ENCODE measurements around the gene SERPINA5.
"Not testable (repeated sequence)": the region's sequence is repeated elsewhere in the genome, so short reads cannot be mapped to it uniquely, and the experiment has no call there.

SERPINA5 gene

GRCh38 chr14:94574336-94574735 lies 6.9 kb upstream of the SERPINA5 start:
- H3K27ac ChIP-seq (ENCODE audit: low read depth, low read length): no peak overlapping the region
- H2AFZ ChIP-seq (ENCODE audit: insufficient read depth, low read length, poor library complexity): no peak overlapping the region
- no peak overlapping the region for H4K8ac ChIP-seq (ENCODE audit: low read depth, low read length)
- H3K9ac ChIP-seq (ENCODE audit: low read length): no peak overlapping the region
- H3K18ac ChIP-seq (ENCODE audit: low read length): no peak overlapping the region
- no peak overlapping the region for H4K12ac ChIP-seq (ENCODE audit: low read depth, low read length)
- H3K36me3 ChIP-seq (ENCODE audit: control insufficient read depth in 1 of 2, insufficient read depth in 2 of 2, low read length in 2 of 2): no peaks in the 10 kb centered on the region
- WGBS (ENCODE audit: extremely low coverage, insufficient coverage, insufficient read length): no CpG with 5 or more reads among the region's 3 CpGs
- no peak overlapping the region for H3K4me2 ChIP-seq (ENCODE audit: low read length)
- no peak overlapping the region for H2BK5ac ChIP-seq (ENCODE audit: low read depth, low read length, poor library complexity)
- H3K14ac ChIP-seq (ENCODE audit: low read length): no peak overlapping the region
- no peak overlapping the region for H3K4me3 ChIP-seq (ENCODE audit: low read depth, low read length)
- H3K4ac ChIP-seq (ENCODE audit: low read depth, low read length): no peak overlapping the region
- H4K91ac ChIP-seq (ENCODE audit: low read depth, low read length): no peak overlapping the region
- H2AK5ac ChIP-seq (ENCODE audit: low read length): no peak overlapping the region
- H3K4me1 ChIP-seq (ENCODE audit: control insufficient read depth in 1 of 2, insufficient read depth in 2 of 2, low read length in 2 of 2): peaks cover 5 to 9% of the 10 kb centered on the region in 2 experiments
- H3K23ac ChIP-seq (ENCODE audit: low read length): no peak overlapping the region
- H2BK12ac ChIP-seq (ENCODE audit: low read length): no peak overlapping the region
- H3K79me2 ChIP-seq (ENCODE audit: control insufficient read depth, insufficient read depth, low read length, poor library complexity): no peaks in the 10 kb centered on the region
- no peak for DNase-seq
- no peak overlapping the region for H2BK120ac ChIP-seq (ENCODE audit: insufficient read depth, low read length, poor library complexity)
- no peaks in the 10 kb centered on the region for H3K79me1 ChIP-seq (ENCODE audit: low read length)
- H3K27me3 ChIP-seq (ENCODE audit: insufficient read depth, low read length): no peaks in the 10 kb centered on the region
- H3K9me3 ChIP-seq (ENCODE audit: insufficient read depth, low read depth, low read length): no peaks in the 10 kb centered on the region

DNA sequence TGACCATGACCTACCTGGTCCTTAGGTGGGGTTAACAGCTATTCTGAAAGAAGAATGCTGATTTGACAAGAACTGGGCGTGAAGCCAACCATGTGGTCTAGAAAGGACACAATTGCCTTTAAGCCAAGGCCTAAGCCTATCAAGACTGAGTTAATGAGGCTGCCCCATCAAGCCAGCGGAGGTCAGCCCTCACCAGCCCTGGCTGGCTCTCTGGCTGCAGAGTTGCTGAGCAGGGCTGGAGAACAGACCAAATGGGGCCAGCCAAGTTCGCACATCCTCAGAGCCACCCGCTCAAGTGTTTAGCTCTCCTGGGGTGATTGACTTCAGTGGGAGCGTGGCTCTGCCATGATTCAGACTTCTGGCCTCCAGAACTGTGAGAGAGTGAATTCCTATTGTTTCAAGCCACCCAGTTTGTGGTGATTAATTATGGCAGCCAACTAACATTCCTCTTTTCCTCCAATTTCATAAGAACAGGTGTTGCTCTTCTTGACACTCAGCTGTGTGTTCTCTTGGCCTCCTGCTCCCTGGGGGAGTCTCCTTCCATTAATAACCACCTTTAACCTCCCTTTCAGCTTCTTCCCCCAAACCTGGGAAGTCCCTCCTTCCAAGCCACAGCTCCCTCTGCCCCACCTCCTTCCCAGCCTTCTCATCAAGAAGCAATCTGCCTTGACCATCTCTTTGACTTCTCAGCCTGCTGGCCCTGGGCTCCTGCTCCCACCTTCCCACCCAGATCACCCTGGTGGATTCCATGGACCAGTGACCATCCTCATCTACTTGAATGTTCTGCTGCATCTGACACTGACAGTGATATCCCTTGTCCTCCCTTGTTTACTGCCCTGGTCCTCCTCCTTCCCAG lies 5.3 kb upstream of the SERPINA5 start:
- no peak overlapping the region for H2AK5ac ChIP-seq (ENCODE audit: low read length)
- H3K79me1 ChIP-seq (ENCODE audit: low read length): no peaks in the 10 kb centered on the region
- WGBS (ENCODE audit: extremely low coverage, insufficient coverage, insufficient read length): no CpG with 5 or more reads among the region's 5 CpGs
- no peaks in the 10 kb centered on the region for H3K9me3 ChIP-seq (ENCODE audit: insufficient read depth, low read depth, low read length)
- H3K4me3 ChIP-seq (ENCODE audit: low read depth, low read length): no peak overlapping the region
- peaks cover 5 to 9% of the 10 kb centered on the region in 2 experiments for H3K4me1 ChIP-seq (ENCODE audit: control insufficient read depth in 1 of 2, insufficient read depth in 2 of 2, low read length in 2 of 2)
- H3K27me3 ChIP-seq (ENCODE audit: insufficient read depth, low read length): no peaks in the 10 kb centered on the region
- no peak overlapping the region for H3K4me2 ChIP-seq (ENCODE audit: low read length)
- no peak overlapping the region for H3K27ac ChIP-seq (ENCODE audit: low read depth, low read length)
- H3K14ac ChIP-seq (ENCODE audit: low read length): no peak overlapping the region
- H3K36me3 ChIP-seq (ENCODE audit: control insufficient read depth in 1 of 2, insufficient read depth in 2 of 2, low read length in 2 of 2): no peaks in the 10 kb centered on the region
- H3K23ac ChIP-seq (ENCODE audit: low read length): no peak overlapping the region
- no peak overlapping the region for H4K8ac ChIP-seq (ENCODE audit: low read depth, low read length)
- no peak overlapping the region for H2BK12ac ChIP-seq (ENCODE audit: low read length)
- DNase-seq: no peak
- no peak overlapping the region for H3K9ac ChIP-seq (ENCODE audit: low read length)
- no peak overlapping the region for H4K91ac ChIP-seq (ENCODE audit: low read depth, low read length)
- H2BK120ac ChIP-seq (ENCODE audit: insufficient read depth, low read length, poor library complexity): no peak overlapping the region
- no peaks in the 10 kb centered on the region for H3K79me2 ChIP-seq (ENCODE audit: control insufficient read depth, insufficient read depth, low read length, poor library complexity)
- H3K18ac ChIP-seq (ENCODE audit: low read length): no peak overlapping the region
- no peak overlapping the region for H3K4ac ChIP-seq (ENCODE audit: low read depth, low read length)
- no peak overlapping the region for H2BK5ac ChIP-seq (ENCODE audit: low read depth, low read length, poor library complexity)
- no peak overlapping the region for H2AFZ ChIP-seq (ENCODE audit: insufficient read depth, low read length, poor library complexity)
- no peak overlapping the region for H4K12ac ChIP-seq (ENCODE audit: low read depth, low read length)

GRCh38 chr14:94577472-94577871 lies 3.8 kb upstream of the SERPINA5 start:
- not testable (repeated sequence) for H4K91ac ChIP-seq (ENCODE audit: low read depth, low read length); H2AK5ac ChIP-seq (ENCODE audit: low read length); H3K18ac ChIP-seq (ENCODE audit: low read length); H3K23ac ChIP-seq (ENCODE audit: low read length); H3K27ac ChIP-seq (ENCODE audit: low read depth, low read length); H3K9me3 ChIP-seq (ENCODE audit: insufficient read depth, low read depth, low read length); H3K4ac ChIP-seq (ENCODE audit: low read depth, low read length); H2BK120ac ChIP-seq (ENCODE audit: insufficient read depth, low read length, poor library complexity); H3K79me1 ChIP-seq (ENCODE audit: low read length); DNase-seq; H3K4me2 ChIP-seq (ENCODE audit: low read length); H3K4me1 ChIP-seq (ENCODE audit: control insufficient read depth in 1 of 2, insufficient read depth in 2 of 2, low read length in 2 of 2); H3K4me3 ChIP-seq (ENCODE audit: low read depth, low read length); H2AFZ ChIP-seq (ENCODE audit: insufficient read depth, low read length, poor library complexity); H3K9ac ChIP-seq (ENCODE audit: low read length); H2BK5ac ChIP-seq (ENCODE audit: low read depth, low read length, poor library complexity); H4K8ac ChIP-seq (ENCODE audit: low read depth, low read length); H3K36me3 ChIP-seq (ENCODE audit: control insufficient read depth in 1 of 2, insufficient read depth in 2 of 2, low read length in 2 of 2); H4K12ac ChIP-seq (ENCODE audit: low read depth, low read length); H2BK12ac ChIP-seq (ENCODE audit: low read length); H3K14ac ChIP-seq (ENCODE audit: low read length); H3K79me2 ChIP-seq (ENCODE audit: control insufficient read depth, insufficient read depth, low read length, poor library complexity); H3K27me3 ChIP-seq (ENCODE audit: insufficient read depth, low read length)

GRCh38 chr14:94578712-94579111 lies 2.5 kb upstream of the SERPINA5 start:
- no peak overlapping the region for H4K8ac ChIP-seq (ENCODE audit: low read depth, low read length)

More at GRCh38 chr14:94578712-94579111, 2.5 kb upstream of the SERPINA5 start:
- H3K4me1 ChIP-seq (ENCODE audit: control insufficient read depth in 1 of 2, insufficient read depth in 2 of 2, low read length in 2 of 2): no peaks in the 10 kb centered on the region
- H3K4me2 ChIP-seq (ENCODE audit: low read length): no peak overlapping the region
- no peak overlapping the region for H3K23ac ChIP-seq (ENCODE audit: low read length)
- no CpG with 5 or more reads among the region's 6 CpGs for WGBS (ENCODE audit: extremely low coverage, insufficient coverage, insufficient read length)
- H3K27me3 ChIP-seq (ENCODE audit: insufficient read depth, low read length): no peaks in the 10 kb centered on the region
- peaks cover 3% of the 10 kb centered on the region for H3K9me3 ChIP-seq (ENCODE audit: insufficient read depth, low read depth, low read length)
- H3K79me1 ChIP-seq (ENCODE audit: low read length): no peaks in the 10 kb centered on the region
- no peak overlapping the region for H3K14ac ChIP-seq (ENCODE audit: low read length)
- H2BK5ac ChIP-seq (ENCODE audit: low read depth, low read length, poor library complexity): no peak overlapping the region
- no peak overlapping the region for H2BK12ac ChIP-seq (ENCODE audit: low read length)
- H3K4ac ChIP-seq (ENCODE audit: low read depth, low read length): no peak overlapping the region
- H2AK5ac ChIP-seq (ENCODE audit: low read length): no peak overlapping the region
- no peak overlapping the region for H3K4me3 ChIP-seq (ENCODE audit: low read depth, low read length)
- H2BK120ac ChIP-seq (ENCODE audit: insufficient read depth, low read length, poor library complexity): no peak overlapping the region
- no peaks in the 10 kb centered on the region for H3K79me2 ChIP-seq (ENCODE audit: control insufficient read depth, insufficient read depth, low read length, poor library complexity)
- H4K12ac ChIP-seq (ENCODE audit: low read depth, low read length): no peak overlapping the region
- no peak for DNase-seq
- H3K27ac ChIP-seq (ENCODE audit: low read depth, low read length): no peak overlapping the region
- H3K36me3 ChIP-seq (ENCODE audit: control insufficient read depth in 1 of 2, insufficient read depth in 2 of 2, low read length in 2 of 2): no peaks in the 10 kb centered on the region
- no peak overlapping the region for H3K9ac ChIP-seq (ENCODE audit: low read length)
- no peak overlapping the region for H3K18ac ChIP-seq (ENCODE audit: low read length)
- no peak overlapping the region for H4K91ac ChIP-seq (ENCODE audit: low read depth, low read length)
- H2AFZ ChIP-seq (ENCODE audit: insufficient read depth, low read length, poor library complexity): no peak overlapping the region
